Natural killer cell (primary cell): Measurements from ENCODE around the gene ACVR2A. TPM values are rescaled to one million over a fixed set of nuclear protein-coding genes. Genes with fewer than 3 reads are reported as not detected.

Experiments used
- ATAC-seq, 3 donors: fragments of 150-1000 bp in 2 of 3; fragments of 200-7000 bp in 1 of 3; cut with Tn5 transposase; 1 replicate in 1 of 3; 2 replicates in 2 of 3; pipeline ENCODE4 v1.10.0; 2021; ENCODE audit warnings: mild to moderate bottlenecking in 2 of 3, moderate library complexity in 2 of 3
- DNase-seq, 2 donors: peaks; one replicate each; pipeline versions ENCODE4 v3.0.0 to v3.0.0-alpha.2; 2013 to 2021; ENCODE audit warnings: mixed read lengths in 1 of 2
- H3K27ac ChIP-seq: one replicate; pipeline ENCODE4 v1.5.1; 2013; ENCODE audit warnings: mild to moderate bottlenecking, low read length
- H3K27me3 ChIP-seq: one replicate; pipeline ENCODE4 v1.6.1; 2013; ENCODE audit warnings: low read length; ENCODE audit not compliant: control insufficient read depth, insufficient read depth
- H3K36me3 ChIP-seq: one replicate; pipeline ENCODE4 v1.6.1; 2013; ENCODE audit warnings: low read length; ENCODE audit not compliant: control insufficient read depth, insufficient read depth
- H3K4me1 ChIP-seq: one replicate; pipeline ENCODE4 v1.6.1; 2013; ENCODE audit warnings: low read length; ENCODE audit not compliant: control insufficient read depth, insufficient read depth
- H3K4me3 ChIP-seq: one replicate; pipeline ENCODE4 v1.5.1; 2013; ENCODE audit warnings: low read length
- H3K9me3 ChIP-seq: one replicate; pipeline ENCODE4 v1.6.1; 2013; ENCODE audit warnings: low read length; ENCODE audit not compliant: control insufficient read depth, insufficient read depth
- H3K27ac Mint-ChIP-seq, 2 donors: one replicate each; pipeline ENCODE4 v1.8.0; 2022; ENCODE audit warnings: mild to moderate bottlenecking in 2 of 2, mixed read lengths in 2 of 2, moderate library complexity in 1 of 2
- H3K27me3 Mint-ChIP-seq, 2 donors: one replicate each; pipeline ENCODE4 v1.8.0; 2022; ENCODE audit warnings: low read depth in 2 of 2, mixed read lengths in 2 of 2
- H3K36me3 Mint-ChIP-seq: one replicate; pipeline ENCODE4 v1.8.0; 2022; ENCODE audit warnings: mixed read lengths
- H3K4me1 Mint-ChIP-seq, 2 donors: one replicate each; pipeline ENCODE4 v1.8.0; 2022; ENCODE audit warnings: mixed read lengths in 2 of 2
- H3K4me3 Mint-ChIP-seq: one replicate; pipeline ENCODE4 v1.8.0; 2022; ENCODE audit warnings: mild to moderate bottlenecking, moderate library complexity, mixed read lengths
- H3K9me3 Mint-ChIP-seq, 2 donors: one replicate each; pipeline ENCODE4 v1.8.0; 2022; ENCODE audit warnings: mixed read lengths in 2 of 2
- CTCF ChIP-seq: fragments of 200-600 bp; IDR thresholded peaks from one replicate; pipeline ENCODE4 v1.8.0; 2022; ENCODE audit warnings: antibody characterized with exemption
- WGBS: methylation state at CpG from one replicate; pipeline ENCODE4 v1.1.7; 2013; ENCODE audit warnings: missing lambda C conversion rate; ENCODE audit not compliant: insufficient coverage; 5-methylcytosine and 5-hydroxymethylcytosine counted together
- intact Hi-C: fragments of 100-400 bp; cut with micrococcal nuclease; formaldehyde crosslinking; loops from one replicate; pipeline ENCODE4 v1.14.2; 2022
- total RNA-seq, 4 donors: library from RNA; stranded (reverse); fragments of 120-200 nt in 1 of 4; gene quantifications; one replicate each; pipeline versions ENCODE4 v1.2.3 to v1.2.4, GENCODE V29; 2013 to 2022

ACVR2A gene
- total RNA-seq, 3 donors from 2014 or later (not counting 1 experiment from before 2014, with no cell fraction given): 14.7 to 16.7 (median 16.2) TPM

DNA sequence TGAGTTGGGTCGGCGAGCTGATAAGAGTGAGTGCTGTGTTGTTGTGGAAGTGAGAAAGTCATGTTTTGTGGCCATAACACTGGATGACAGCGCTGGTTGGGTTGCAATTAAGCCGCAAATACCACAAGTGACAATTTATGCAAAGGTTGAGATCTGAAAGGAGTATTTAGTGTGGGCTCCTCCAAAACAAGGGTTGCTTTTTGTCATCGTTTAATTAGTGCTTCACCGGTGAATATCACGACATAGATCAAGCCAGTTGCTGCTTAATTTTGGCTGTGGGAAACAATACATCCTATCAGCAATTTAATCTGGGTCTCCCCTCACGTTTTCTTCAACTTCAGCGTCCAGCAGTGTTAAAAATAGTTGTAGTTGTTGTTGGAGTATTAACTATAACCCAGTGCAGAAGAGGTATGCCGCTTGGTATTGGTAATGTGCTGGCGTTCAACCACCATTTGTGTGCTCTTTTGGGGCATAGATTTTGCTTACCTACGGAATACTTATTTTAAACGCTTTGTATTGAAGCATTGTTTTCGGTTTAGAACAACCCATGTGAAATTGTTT is 662 bp downstream of the ACVR2A start:
- intact Hi-C loops: no loop called here
- peaks cover 0 to 6% of the 10 kb centered on the region in 2 donors for H3K27me3 Mint-ChIP-seq
- H3K36me3 Mint-ChIP-seq: no peaks in the 10 kb centered on the region
- Histone ChIP-seq H3K4me1 (peaks cover 7% of the 10 kb centered on the region), H3K27ac (no peak overlapping the region), H3K36me3 (no peaks in the 10 kb centered on the region), H3K27me3 (peaks cover 2% of the 10 kb centered on the region), H3K4me3 (peak overlapping the region; percentile 40), H3K9me3 (no peaks in the 10 kb centered on the region)
- peaks cover 53 to 56% of the 10 kb centered on the region in 2 donors for H3K4me1 Mint-ChIP-seq
- peak overlapping the region; percentile 96 for H3K4me3 Mint-ChIP-seq
- under 1% methylated on average over 10 of the region's 14 CpGs for WGBS
- DNase-seq (peak; percentile 47 to 72), ATAC-seq (peak; percentile 40 to 50 (median 43))
- no peak for TF ChIP-seq CTCF
- peak overlapping the region; percentile 94 to 96 for H3K27ac Mint-ChIP-seq
- H3K9me3 Mint-ChIP-seq: no peaks in the 10 kb centered on the region

DNA sequence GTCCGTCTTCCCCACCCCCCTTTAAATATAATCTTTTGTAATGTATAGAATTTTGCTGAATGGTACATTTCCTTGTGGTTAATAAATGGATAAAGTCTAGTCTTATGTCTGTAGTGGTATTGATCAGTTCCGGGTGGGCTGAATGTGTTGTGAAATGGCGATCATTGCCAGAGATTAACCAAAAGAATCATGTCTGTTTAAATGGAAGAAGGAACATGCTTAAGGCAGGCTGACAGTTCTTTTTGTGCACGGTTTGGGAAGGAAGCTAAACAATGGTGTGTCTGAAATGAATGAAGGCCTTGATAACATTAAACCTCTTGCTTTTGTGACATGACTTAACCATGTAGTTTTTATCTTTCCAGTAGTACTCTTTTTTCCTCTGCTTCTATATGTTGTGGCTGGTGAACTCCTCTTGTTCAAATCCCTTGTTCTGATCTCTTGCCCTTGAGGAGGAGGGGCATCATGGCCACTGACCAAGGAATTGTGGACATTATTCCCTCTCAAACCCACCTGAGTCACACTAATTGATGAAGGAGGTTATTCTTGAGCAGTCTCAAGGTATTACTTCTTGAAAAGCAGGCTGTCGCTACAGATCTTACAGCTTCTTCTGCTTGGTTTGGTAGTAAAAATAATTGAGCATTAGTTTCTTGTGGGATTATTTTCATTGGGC is 1.7 kb downstream of the ACVR2A start:
- TF ChIP-seq CTCF: no peak
- WGBS: 58% methylated on average over 4 of the region's 5 CpGs
- intact Hi-C loops: no loop called here
- H3K4me1 ChIP-seq: peaks cover 7% of the 10 kb centered on the region
- H3K9me3 Mint-ChIP-seq: no peaks in the 10 kb centered on the region
- no peaks in the 10 kb centered on the region for H3K36me3 Mint-ChIP-seq
- H3K4me3 ChIP-seq: no peak overlapping the region
- H3K27ac Mint-ChIP-seq: peak overlapping the region in 1 of 2 donors; percentile 37
- peaks cover 0 to under 1% of the 10 kb centered on the region in 2 donors for H3K27me3 Mint-ChIP-seq
- ATAC-seq (no peak), DNase-seq (peak in 1 of 2 donors; percentile 13)
- H3K4me1 Mint-ChIP-seq: peaks cover 59 to 66% of the 10 kb centered on the region in 2 donors
- no peak overlapping the region for H3K27ac ChIP-seq
- H3K27me3 ChIP-seq: no peaks in the 10 kb centered on the region
- H3K9me3 ChIP-seq: no peaks in the 10 kb centered on the region
- peak overlapping the region; percentile 96 for H3K4me3 Mint-ChIP-seq
- H3K36me3 ChIP-seq: no peaks in the 10 kb centered on the region

GRCh38 chr2:147847746-147848391 is 3.0 kb downstream of the ACVR2A start:
- H3K9me3 Mint-ChIP-seq: no peaks in the 10 kb centered on the region
- H3K36me3 Mint-ChIP-seq: no peaks in the 10 kb centered on the region
- no peaks in the 10 kb centered on the region for H3K27me3 ChIP-seq
- H3K27ac ChIP-seq: no peak overlapping the region
- intact Hi-C loops: no loop called here
- ATAC-seq (no peak), DNase-seq (no peak)
- no peaks in the 10 kb centered on the region for H3K27me3 Mint-ChIP-seq
- no peaks in the 10 kb centered on the region for H3K36me3 ChIP-seq
- peaks cover 7% of the 10 kb centered on the region for H3K4me1 ChIP-seq
- peaks cover 64 to 70% of the 10 kb centered on the region in 2 donors for H3K4me1 Mint-ChIP-seq
- TF ChIP-seq CTCF: no peak
- H3K4me3 Mint-ChIP-seq: peak overlapping the region; percentile 5
- H3K27ac Mint-ChIP-seq: no peak overlapping the region
- no peak overlapping the region for H3K4me3 ChIP-seq
- H3K9me3 ChIP-seq: no peaks in the 10 kb centered on the region
